ENCODE data around the gene PLCB3.

- TF ChIP-seq TAF1 (IDR thresholded peaks at IDR 0.05; ENCODE audit: borderline replicate concordance, insufficient read depth, low read length) = no peak
- TF ChIP-seq POLR2AphosphoS5 (IDR thresholded peaks at IDR 0.05; ENCODE audit: low read depth, low read length) = peak; percentile 16; the same call in 1 of the 2 replicates
These were observed 66.8 kb downstream of the PLCB3 start, which contains the start of gene PRDX5 for GRCh38 chr11:64317961-64318765.
